H1 (cell line): Measurements from ENCODE around the gene COL4A1. TPM values are rescaled to one million over a fixed set of nuclear protein-coding genes. Genes with fewer than 3 reads are reported as not detected.

Experiments
- CTCF ChIA-PET: fragments of 300-600 bp; sonication (Branson Sonifier 250); formaldehyde crosslinking; loops from one replicate; lab custom pipeline; 2021; ENCODE audit not compliant: partially characterized antibody; lab: Charles Lee
- POLR2A ChIA-PET: fragments of 300-600 bp; sonication (Branson Sonifier 250); formaldehyde crosslinking; loops from one replicate; lab custom pipeline; 2021; ENCODE audit warnings: inconsistent platforms; ENCODE audit not compliant: partially characterized antibody; lab: Charles Lee
- DNase-seq, 2 experiments: peaks; one replicate each; pipeline versions ENCODE4 v3.0.0 to v3.0.0-alpha.2; 2010 to 2022; ENCODE audit warnings: low spot score in 2 of 2, low read depth in 1 of 2, mixed read lengths in 1 of 2
- FAIRE-seq: peaks from 2 replicates; lab custom pipeline; 2011; peaks lifted over from hg19 to GRCh38; lab: Jason Lieb, UNC
- H2AFZ ChIP-seq: 2 replicates; pipeline ENCODE4 v1.8.1; 2012; ENCODE audit warnings: low read length, inconsistent platforms
- H2AK5ac ChIP-seq: 2 replicates; pipeline ENCODE4 v1.6.1; 2013; ENCODE audit warnings: low read depth, low read length
- H2BK120ac ChIP-seq: replicated peaks from 2 replicates; pipeline ENCODE3; 2013; ENCODE audit warnings: low read depth, low read length, inconsistent platforms
- H2BK12ac ChIP-seq: 2 replicates; pipeline ENCODE4 v1.6.1; 2013; ENCODE audit warnings: low read depth, low read length
- H2BK15ac ChIP-seq: 2 replicates; pipeline ENCODE4 v1.6.1; 2013; ENCODE audit warnings: low read length
- H2BK20ac ChIP-seq: 2 replicates; pipeline ENCODE4 v1.6.1; 2013; ENCODE audit warnings: low read length
- H2BK5ac ChIP-seq: 2 replicates; pipeline ENCODE4 v1.6.1; 2013; ENCODE audit warnings: low read depth, low read length
- H3K14ac ChIP-seq: 2 replicates; pipeline ENCODE4 v1.6.1; 2013; ENCODE audit warnings: inconsistent platforms; ENCODE audit not compliant: insufficient read length
- H3K18ac ChIP-seq: 2 replicates; pipeline ENCODE4 v1.6.1; 2013; ENCODE audit warnings: low read length; ENCODE audit errors: extremely low read depth
- H3K23ac ChIP-seq: 2 replicates; pipeline ENCODE4 v1.6.1; 2013; ENCODE audit warnings: inconsistent platforms; ENCODE audit not compliant: insufficient read length
- H3K23me2 ChIP-seq: 2 replicates; pipeline ENCODE4 v1.6.1; 2013; ENCODE audit warnings: low read depth, low read length
- H3K27ac ChIP-seq: 2 replicates; pipeline ENCODE4 v1.6.1; 2011; ENCODE audit warnings: low read depth, low read length, inconsistent platforms
- H3K27me3 ChIP-seq, 4 experiments: replicated peaks in 1 of 4; 1 replicate in 1 of 4; 2 replicates in 3 of 4; pipeline versions ENCODE4 v1.6.1 to v1.8.1; 2011 to 2013; ENCODE audit warnings: low read length in 3 of 4, mild to moderate bottlenecking in 3 of 4, inconsistent platforms in 2 of 4, mixed read lengths in 2 of 4, moderate library complexity in 1 of 4; ENCODE audit not compliant: control insufficient read depth in 3 of 4, insufficient read depth in 3 of 4; ENCODE audit errors: extremely low read depth in 1 of 4
- H3K36me3 ChIP-seq, 4 experiments: 2 replicates each; pipeline versions ENCODE4 v1.6.1 to v1.8.1; 2011 to 2013; ENCODE audit warnings: mild to moderate bottlenecking in 4 of 4, low read length in 3 of 4, moderate library complexity in 2 of 4, control low read depth in 1 of 4, inconsistent platforms in 1 of 4; ENCODE audit not compliant: insufficient read depth in 4 of 4, control insufficient read depth in 2 of 4
- H3K4ac ChIP-seq: replicated peaks from 2 replicates; pipeline ENCODE3; 2013; ENCODE audit warnings: low read length, low read depth, mixed read lengths, inconsistent platforms; ENCODE audit not compliant: insufficient read length
- H3K4me1 ChIP-seq, 4 experiments: replicated peaks in 1 of 4; 1 replicate in 1 of 4; 2 replicates in 3 of 4; pipeline versions ENCODE4 v1.6.1 to v1.8.1; 2011 to 2013; ENCODE audit warnings: low read length in 3 of 4, inconsistent platforms in 2 of 4, mixed read lengths in 1 of 4; ENCODE audit not compliant: insufficient read depth in 4 of 4, control insufficient read depth in 3 of 4
- H3K4me2 ChIP-seq, 2 experiments: 2 replicates each; pipeline versions ENCODE4 v1.6.1 to v1.8.1; 2011 to 2013; ENCODE audit warnings: low read depth in 2 of 2, low read length in 2 of 2, control low read depth in 1 of 2, inconsistent platforms in 1 of 2, mild to moderate bottlenecking in 1 of 2; ENCODE audit not compliant: insufficient read depth in 1 of 2
- H3K4me3 ChIP-seq, 4 experiments: fragments of 200-600, 300-600 bp in 1 of 4; sonication (generic), shearing (Covaris generic), sonication (Bioruptor Twin) in 1 of 4; 2 replicates each; pipeline versions ENCODE4 v1.5.1 to v1.8.1; 2011 to 2016; ENCODE audit warnings: low read length in 4 of 4, low read depth in 3 of 4, control low read depth in 2 of 4, inconsistent platforms in 2 of 4, mild to moderate bottlenecking in 2 of 4, mixed read lengths in 1 of 4, moderate library complexity in 1 of 4; ENCODE audit not compliant: insufficient read depth in 2 of 4; ENCODE audit errors: extremely low read depth in 1 of 4
- H3K56ac ChIP-seq: replicated peaks from 2 replicates; pipeline ENCODE3; 2013; ENCODE audit warnings: low read depth, mild to moderate bottlenecking, mixed read lengths, low read length, inconsistent platforms; ENCODE audit not compliant: insufficient read length
- H3K79me1 ChIP-seq: 2 replicates; pipeline ENCODE4 v1.6.1; 2013; ENCODE audit warnings: low read depth, low read length, control low read depth
- H3K79me2 ChIP-seq, 2 experiments: 2 replicates each; pipeline versions ENCODE4 v1.6.1 to v1.8.1; 2012 to 2013; ENCODE audit warnings: low read length in 2 of 2, mild to moderate bottlenecking in 2 of 2, inconsistent platforms in 1 of 2; ENCODE audit not compliant: insufficient read depth in 2 of 2, control insufficient read depth in 1 of 2
- H3K9ac ChIP-seq, 4 experiments: replicated peaks in 1 of 4; 1 replicate in 1 of 4; 2 replicates in 3 of 4; pipeline versions ENCODE4 v1.6.1 to v1.8.1; 2011 to 2013; ENCODE audit warnings: low read depth in 3 of 4, low read length in 3 of 4, control low read depth in 2 of 4, mild to moderate bottlenecking in 2 of 4, moderate library complexity in 2 of 4, inconsistent platforms in 1 of 4; ENCODE audit errors: extremely low read depth in 1 of 4
- H3K9me3 ChIP-seq, 2 experiments: 2 replicates each; pipeline versions ENCODE4 v1.6.1 to v1.8.1; 2012 to 2013; ENCODE audit warnings: mild to moderate bottlenecking in 2 of 2, moderate library complexity in 2 of 2, control low read depth in 1 of 2, inconsistent platforms in 1 of 2, low read depth in 1 of 2, low read length in 1 of 2, mixed read lengths in 1 of 2; ENCODE audit not compliant: insufficient read depth in 2 of 2
- H4K20me1 ChIP-seq, 2 experiments: replicated peaks in 1 of 2; 2 replicates each; pipeline versions ENCODE3 to v1.8.1; 2011 to 2013; ENCODE audit warnings: inconsistent platforms in 2 of 2, low read length in 2 of 2, mild to moderate bottlenecking in 1 of 2; ENCODE audit not compliant: insufficient read depth in 2 of 2, control insufficient read depth in 1 of 2
- H4K5ac ChIP-seq: 2 replicates; pipeline ENCODE4 v1.6.1; 2013; ENCODE audit warnings: low read length, low read depth, mixed read lengths, inconsistent platforms; ENCODE audit not compliant: insufficient read length
- H4K8ac ChIP-seq: 2 replicates; pipeline ENCODE4 v1.8.0; 2013; ENCODE audit warnings: mild to moderate bottlenecking, moderate library complexity, low read length, inconsistent platforms; ENCODE audit not compliant: insufficient read depth; ENCODE audit errors: extremely low read depth
- H4K91ac ChIP-seq: replicated peaks from 2 replicates; pipeline ENCODE3; 2013; ENCODE audit warnings: low read length, mixed read lengths, inconsistent platforms; ENCODE audit not compliant: insufficient read length
- CBX5 ChIP-seq: fragments of 300-800, 300-1000 bp; sonication (generic); IDR thresholded peaks from 2 replicates; pipeline ENCODE4 v1.7.1; 2016; ENCODE audit warnings: antibody characterized with exemption, low read length, low read depth
- CBX8 ChIP-seq: fragments of 300-800, 300-1000 bp; sonication (generic); IDR thresholded peaks from 2 replicates; pipeline ENCODE4 v1.7.1; 2016; ENCODE audit warnings: low read depth, low read length, borderline replicate concordance
- KDM1A ChIP-seq: fragments of 200-600, 300-600 bp; sonication (generic); IDR thresholded peaks from 2 replicates; pipeline ENCODE4 v1.7.1; 2016; ENCODE audit warnings: mild to moderate bottlenecking, low read length, borderline replicate concordance
- WGBS, 2 experiments: shearing (Covaris generic) in 1 of 2; methylation state at CpG; one replicate each; pipeline versions ENCODE4 v1.1.6 to v1.1.7; 2013 to 2015; ENCODE audit warnings: low lambda C conversion rate in 2 of 2, mixed read lengths in 2 of 2, inconsistent platforms in 1 of 2, low coverage in 1 of 2, missing lambda C conversion rate in 1 of 2; ENCODE audit not compliant: insufficient replicate concordance in 2 of 2, insufficient coverage in 1 of 2, insufficient read length in 1 of 2; ENCODE audit errors: extremely low coverage in 1 of 2, missing lambda C conversion rate in 1 of 2; 5-methylcytosine and 5-hydroxymethylcytosine counted together
- polyA plus RNA-seq, 7 experiments: library from polyadenylated mRNA; depleted of rRNA in 3 of 7; stranded (reverse) in 5 of 7; unstranded in 2 of 7; fragments of >200 nt in 5 of 7; fragments of 200-250 nt in 2 of 7; gene quantifications; 1 replicate in 5 of 7; 2 replicates in 1 of 7; 4 replicates in 1 of 7; pipeline versions ENCODE4 v1.2.1 to v1.2.3, GENCODE V29; 2011 to 2013; ENCODE audit warnings: missing spikeins in 2 of 7, mixed read lengths in 2 of 7
- total RNA-seq: library from RNA; stranded (reverse); fragmentation: NEBNext Ultra II Directional; extraction: Animal tissue kit (Norgen Biotek cat#: 25700); gene quantifications from 2 replicates; pipeline ENCODE4 v1.2.1, GENCODE V29; 2021
- TF ChIP-seq, protein P1 (sequence below): IDR thresholded peaks from 2 replicates; pipeline ENCODE4 v1.6.1; 2011; ENCODE audit warnings: low read depth, mild to moderate bottlenecking, low read length; ENCODE audit not compliant: insufficient read depth
- TF ChIP-seq, protein P2 (sequence below), 3 experiments: IDR thresholded peaks; 1 replicate in 2 of 3; 2 replicates in 1 of 3; pipeline versions ENCODE4 v1.5.1 to v1.6.1; 2011; ENCODE audit warnings: low read length in 3 of 3, mild to moderate bottlenecking in 3 of 3, inconsistent platforms in 2 of 3, low read depth in 1 of 3, moderate library complexity in 1 of 3; ENCODE audit not compliant: insufficient read depth in 1 of 3; ENCODE audit errors: control extremely low read depth in 1 of 3

COL4A1 gene
- total and polyA plus RNA-seq, 2 of the 8 experiments (the other 6 are each of a cell fraction or from before 2014, with no cell fraction given), result 30.7 to 82.0 TPM

DNA sequence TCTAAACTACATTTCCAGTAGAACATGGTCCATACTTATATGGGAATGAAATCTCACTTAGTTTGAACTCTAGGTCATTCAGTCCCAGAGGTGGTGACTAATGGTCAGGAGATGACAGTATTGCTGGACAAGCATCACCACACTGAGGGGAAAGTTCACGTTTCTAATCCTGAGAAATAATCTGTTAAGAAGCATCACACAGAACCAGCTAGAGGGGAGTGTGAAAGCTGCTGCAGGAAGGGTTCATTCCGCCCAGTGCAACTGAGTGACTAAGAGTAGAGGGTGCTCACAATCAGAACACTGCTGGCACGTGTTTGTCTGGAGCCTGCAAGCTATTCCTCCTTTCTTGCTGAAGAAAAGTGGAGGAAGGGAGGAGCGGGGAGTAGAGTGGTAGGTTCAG, 2.7 kb downstream of the COL4A1 start:
- CTCF ChIA-PET, result interaction anchor here (1.0 to 2.1 kb wide), 3 partner anchors 20 to 59 kb away, joined by 3 to 7 read pairs (median 4); no protein-coding TSS in a partner anchor
- no peak overlapping the region for H3K4ac ChIP-seq
- H2BK120ac ChIP-seq, result no peak overlapping the region
- no peak overlapping the region; a peak in 1 of 4 replicates for H3K4me2 ChIP-seq
- H4K20me1 ChIP-seq, result peaks cover 0 to 1% of the 10 kb centered on the region in 2 experiments
- H3K18ac ChIP-seq, result no peak overlapping the region
- H3K79me1 ChIP-seq, result peaks cover 4% of the 10 kb centered on the region; the same call in 1 of the 2 replicates
- no peak overlapping the region for H3K56ac ChIP-seq
- H4K91ac ChIP-seq, result no peak overlapping the region
- peaks cover 15% of the 10 kb centered on the region for H3K23me2 ChIP-seq
- FAIRE-seq, result no peak
- H2AK5ac ChIP-seq, result no peak overlapping the region
- no peak overlapping the region for H2BK5ac ChIP-seq
- no peak overlapping the region for H3K27ac ChIP-seq
- H2AFZ ChIP-seq, result no peak overlapping the region
- H4K5ac ChIP-seq, result no peak overlapping the region
- POLR2A ChIA-PET, result interaction anchor here (5.3 to 5.5 kb wide), 2 partner anchors 7 to 23 kb away, joined by 34 read pairs; no protein-coding TSS in a partner anchor
- H3K36me3 ChIP-seq, result no peaks in the 10 kb centered on the region
- H3K9me3 ChIP-seq, result no peaks in the 10 kb centered on the region
- DNase-seq, result no peak
- H3K14ac ChIP-seq, result no peak overlapping the region
- no peak overlapping the region for H3K4me3 ChIP-seq
- H3K27me3 ChIP-seq, result peaks cover 0 to 16% (median 10%) of the 10 kb centered on the region in 4 experiments; a peak in 5 of 7 replicates
- H3K23ac ChIP-seq, result no peak overlapping the region
- H4K8ac ChIP-seq, result no peak overlapping the region
- 86% methylated on average over 4 of the region's 4 CpGs; no CpG with 5 or more reads in 1 of the 2 experiments for WGBS, 2 experiments
- H2BK12ac ChIP-seq, result no peak overlapping the region
- no peak overlapping the region for H2BK20ac ChIP-seq
- H3K4me1 ChIP-seq, result peaks cover 7 to 13% (median 12%) of the 10 kb centered on the region in 4 experiments; a peak in 5 of 7 replicates
- no peak overlapping the region for H3K9ac ChIP-seq
- no peak overlapping the region for H2BK15ac ChIP-seq
- peaks cover 0 to 16% of the 10 kb centered on the region in 2 experiments; a peak in 2 of 4 replicates for H3K79me2 ChIP-seq
- TF ChIP-seq, protein P1, sequence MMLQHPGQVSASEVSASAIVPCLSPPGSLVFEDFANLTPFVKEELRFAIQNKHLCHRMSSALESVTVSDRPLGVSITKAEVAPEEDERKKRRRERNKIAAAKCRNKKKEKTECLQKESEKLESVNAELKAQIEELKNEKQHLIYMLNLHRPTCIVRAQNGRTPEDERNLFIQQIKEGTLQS, result no peak
- TF ChIP-seq KDM1A, result no peak
- no peak for TF ChIP-seq CBX5
- no peak for TF ChIP-seq CBX8
- TF ChIP-seq, protein P2, sequence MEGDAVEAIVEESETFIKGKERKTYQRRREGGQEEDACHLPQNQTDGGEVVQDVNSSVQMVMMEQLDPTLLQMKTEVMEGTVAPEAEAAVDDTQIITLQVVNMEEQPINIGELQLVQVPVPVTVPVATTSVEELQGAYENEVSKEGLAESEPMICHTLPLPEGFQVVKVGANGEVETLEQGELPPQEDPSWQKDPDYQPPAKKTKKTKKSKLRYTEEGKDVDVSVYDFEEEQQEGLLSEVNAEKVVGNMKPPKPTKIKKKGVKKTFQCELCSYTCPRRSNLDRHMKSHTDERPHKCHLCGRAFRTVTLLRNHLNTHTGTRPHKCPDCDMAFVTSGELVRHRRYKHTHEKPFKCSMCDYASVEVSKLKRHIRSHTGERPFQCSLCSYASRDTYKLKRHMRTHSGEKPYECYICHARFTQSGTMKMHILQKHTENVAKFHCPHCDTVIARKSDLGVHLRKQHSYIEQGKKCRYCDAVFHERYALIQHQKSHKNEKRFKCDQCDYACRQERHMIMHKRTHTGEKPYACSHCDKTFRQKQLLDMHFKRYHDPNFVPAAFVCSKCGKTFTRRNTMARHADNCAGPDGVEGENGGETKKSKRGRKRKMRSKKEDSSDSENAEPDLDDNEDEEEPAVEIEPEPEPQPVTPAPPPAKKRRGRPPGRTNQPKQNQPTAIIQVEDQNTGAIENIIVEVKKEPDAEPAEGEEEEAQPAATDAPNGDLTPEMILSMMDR (IDR thresholded peaks at IDR 0.05; ENCODE audit: control extremely low read depth in 1 of 3, insufficient read depth in 1 of 3, low read depth in 1 of 3, low read length in 3 of 3), result no peak
